GM12878 (cell line): Measurements from ENCODE around the gene TEC. TPM values are rescaled to one million over a fixed set of nuclear protein-coding genes. Genes with fewer than 3 reads are reported as not detected.

Source experiments
- CBFB ChIP-seq: IDR thresholded peaks from 2 replicates; pipeline ENCODE4 v1.6.1; 2016; ENCODE audit warnings: antibody characterized with exemption, low read depth
- DPF2 ChIP-seq: fragments of 450-650 bp; IDR thresholded peaks from 2 replicates; pipeline ENCODE4 v1.6.1; 2017; ENCODE audit warnings: mild to moderate bottlenecking
- EGR1 ChIP-seq, 2 experiments: IDR thresholded peaks; 1 replicate in 1 of 2; 2 replicates in 1 of 2; pipeline ENCODE4 v1.6.1; 2011 to 2012; ENCODE audit warnings: low read depth in 2 of 2, low read length in 2 of 2, borderline replicate concordance in 1 of 2, mild to moderate bottlenecking in 1 of 2, moderate library complexity in 1 of 2
- GABPA ChIP-seq: IDR thresholded peaks from 2 replicates; pipeline ENCODE4 v1.6.1; 2014; ENCODE audit warnings: antibody characterized with exemption, low read depth, mild to moderate bottlenecking, inconsistent platforms
- IKZF1 ChIP-seq: fragments of 450-650 bp; conservative IDR thresholded peaks from 2 replicates; pipeline ENCODE4 v1.6.1; 2017; ENCODE audit warnings: antibody characterized with exemption, mild to moderate bottlenecking
- JUND ChIP-seq: IDR thresholded peaks from 2 replicates; pipeline ENCODE4 v1.6.1; 2012; ENCODE audit warnings: low read depth, mild to moderate bottlenecking, low read length, improper control_type of control experiment, moderate library complexity
- POU2F2 ChIP-seq: IDR thresholded peaks from 3 replicates; pipeline ENCODE4 v1.6.1; 2011; ENCODE audit warnings: low read depth, mild to moderate bottlenecking, low read length, borderline replicate concordance
- RB1 ChIP-seq: fragments of 450-650 bp; formaldehyde crosslinking; IDR thresholded peaks from 2 replicates; pipeline ENCODE4 v1.6.1; 2017; ENCODE audit warnings: mild to moderate bottlenecking, borderline replicate concordance
- SMC3 ChIP-seq: IDR thresholded peaks from 2 replicates; pipeline ENCODE4 v1.6.1; 2011; ENCODE audit warnings: low read length, improper control_type of control experiment, borderline replicate concordance
- SP1 ChIP-seq: IDR thresholded peaks from one replicate; pipeline ENCODE4 v1.6.1; 2011; ENCODE audit warnings: low read depth, low read length
- SPI1 ChIP-seq: IDR thresholded peaks from 2 replicates; pipeline ENCODE4 v1.6.1; 2011; ENCODE audit warnings: low read depth, mild to moderate bottlenecking, low read length, moderate library complexity, borderline replicate concordance; ENCODE audit not compliant: insufficient read depth
- polyA plus RNA-seq, 11 experiments: library from polyadenylated mRNA; depleted of rRNA in 4 of 11; unstranded in 6 of 11; stranded (reverse) in 5 of 11; fragments of >200 nt; fragmentation: Nextera tagmentation in 4 of 11; fragmentation: Illumina TruSeq in 1 of 11; extraction: Ambion mirVana in 4 of 11; extraction: Trizol in 1 of 11; gene quantifications; 1 replicate in 1 of 11; 2 replicates in 10 of 11; pipeline versions ENCODE4 v1.2.1 to v1.2.3, GENCODE V29; 2011 to 2016; ENCODE audit warnings: inconsistent platforms in 2 of 11, missing spikeins in 2 of 11, low read depth in 1 of 11
- total RNA-seq, 4 experiments: library from RNA; depleted of rRNA in 3 of 4; stranded (reverse); fragments of >200 nt in 3 of 4; fragmentation: Illumina TruSeq in 1 of 4; extraction: Trizol in 1 of 4; gene quantifications; 2 replicates each; pipeline versions ENCODE4 v1.2.1 to v1.2.3, GENCODE V29; 2013 to 2021
- TF ChIP-seq, protein P1 (sequence below): IDR thresholded peaks from 2 replicates; pipeline ENCODE4 v1.6.1; 2011; ENCODE audit warnings: low read depth, low read length, improper control_type of control experiment, borderline replicate concordance
- TF ChIP-seq, protein P2 (sequence below), 3 experiments: IDR thresholded peaks in 2 of 3; conservative IDR thresholded peaks in 1 of 3; 2 replicates each; pipeline ENCODE4 v1.5.1; 2011; ENCODE audit warnings: low read depth in 3 of 3, low read length in 3 of 3, mild to moderate bottlenecking in 3 of 3, control low read depth in 2 of 3, moderate library complexity in 2 of 3, inconsistent platforms in 1 of 3, mixed read lengths in 1 of 3; ENCODE audit not compliant: control insufficient read depth in 2 of 3, insufficient read depth in 1 of 3; ENCODE audit errors: extremely low read depth in 1 of 3
- TF ChIP-seq, protein P3 (sequence below): fragments of 450-650 bp; formaldehyde crosslinking; IDR thresholded peaks from 2 replicates; pipeline ENCODE4 v1.4.0; 2022; ENCODE audit warnings: mild to moderate bottlenecking, moderate library complexity
- TF ChIP-seq, protein P4 (sequence below): fragments of 450-650 bp; IDR thresholded peaks from 2 replicates; pipeline ENCODE4 v1.6.1; 2017; ENCODE audit warnings: antibody characterized with exemption, mild to moderate bottlenecking, moderate library complexity

The TEC gene
- total and polyA plus RNA-seq, 10 of the 15 experiments (the other 5 are each of a cell fraction or from before 2014, with no cell fraction given), result 7.4 to 27.2 (median 17.1) TPM

DNA sequence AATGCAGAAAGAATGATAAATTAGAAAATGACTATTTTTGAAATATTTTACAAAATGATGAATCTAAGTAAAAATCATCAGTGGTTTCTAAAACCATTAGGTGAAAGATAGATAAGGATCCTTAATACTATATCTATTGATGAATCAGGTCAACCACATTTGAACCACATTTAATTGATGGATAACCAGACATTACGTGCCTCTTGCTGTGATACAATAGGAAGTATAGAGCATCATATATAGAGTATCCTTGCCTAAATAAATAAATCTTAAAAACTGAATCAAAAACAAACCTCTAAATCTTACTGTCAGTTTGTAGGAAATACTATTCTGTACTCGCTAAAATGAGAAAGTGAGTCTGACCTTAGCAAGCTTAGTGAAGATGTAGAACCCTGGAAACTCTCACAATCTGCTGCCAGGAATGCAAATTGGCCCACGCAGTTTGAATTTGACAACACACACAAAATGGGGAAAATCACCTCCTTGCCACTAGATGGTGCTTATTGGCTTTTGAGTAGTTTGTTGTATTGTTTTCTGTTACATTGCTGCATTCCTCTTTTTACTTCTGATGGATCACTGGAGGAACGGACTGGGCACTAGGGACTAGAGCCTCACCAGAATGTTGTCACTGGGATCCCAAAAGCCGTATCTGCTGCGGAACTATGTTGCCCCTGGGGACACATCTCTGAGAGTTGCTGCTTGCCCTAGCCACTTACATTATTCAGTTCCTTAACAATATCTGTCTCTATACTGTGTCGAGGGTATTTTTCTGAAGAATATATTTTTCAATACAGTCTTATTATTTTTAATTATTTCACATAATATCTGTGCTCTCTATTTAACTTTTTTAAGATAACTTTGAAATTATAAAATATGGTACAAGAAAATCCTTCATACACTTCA is 46.3 kb upstream of the TEC start (continued):
- TF ChIP-seq EGR1 (IDR thresholded peaks at IDR 0.05; ENCODE audit: borderline replicate concordance in 1 of 2, low read depth in 2 of 2, low read length in 2 of 2), result no peak
- TF ChIP-seq SMC3, result peak; percentile 46; the same call in 1 of the 2 replicates
- peak; percentile 78; the same call in 1 of the 3 replicates for TF ChIP-seq POU2F2
- TF ChIP-seq GABPA, result no peak
- TF ChIP-seq JUND, result no peak
- no peak for TF ChIP-seq IKZF1
- no peak for TF ChIP-seq SP1
- TF ChIP-seq SPI1, result 0 out of 2 replicates have a peak, but pooled peaks have one; percentile 2
- TF ChIP-seq RB1, result 0 out of 2 replicates have a peak, but pooled peaks have one; percentile 35
- no peak for TF ChIP-seq DPF2
- TF ChIP-seq, protein P1, sequence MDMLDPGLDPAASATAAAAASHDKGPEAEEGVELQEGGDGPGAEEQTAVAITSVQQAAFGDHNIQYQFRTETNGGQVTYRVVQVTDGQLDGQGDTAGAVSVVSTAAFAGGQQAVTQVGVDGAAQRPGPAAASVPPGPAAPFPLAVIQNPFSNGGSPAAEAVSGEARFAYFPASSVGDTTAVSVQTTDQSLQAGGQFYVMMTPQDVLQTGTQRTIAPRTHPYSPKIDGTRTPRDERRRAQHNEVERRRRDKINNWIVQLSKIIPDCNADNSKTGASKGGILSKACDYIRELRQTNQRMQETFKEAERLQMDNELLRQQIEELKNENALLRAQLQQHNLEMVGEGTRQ, result no peak
- TF ChIP-seq, protein P2, sequence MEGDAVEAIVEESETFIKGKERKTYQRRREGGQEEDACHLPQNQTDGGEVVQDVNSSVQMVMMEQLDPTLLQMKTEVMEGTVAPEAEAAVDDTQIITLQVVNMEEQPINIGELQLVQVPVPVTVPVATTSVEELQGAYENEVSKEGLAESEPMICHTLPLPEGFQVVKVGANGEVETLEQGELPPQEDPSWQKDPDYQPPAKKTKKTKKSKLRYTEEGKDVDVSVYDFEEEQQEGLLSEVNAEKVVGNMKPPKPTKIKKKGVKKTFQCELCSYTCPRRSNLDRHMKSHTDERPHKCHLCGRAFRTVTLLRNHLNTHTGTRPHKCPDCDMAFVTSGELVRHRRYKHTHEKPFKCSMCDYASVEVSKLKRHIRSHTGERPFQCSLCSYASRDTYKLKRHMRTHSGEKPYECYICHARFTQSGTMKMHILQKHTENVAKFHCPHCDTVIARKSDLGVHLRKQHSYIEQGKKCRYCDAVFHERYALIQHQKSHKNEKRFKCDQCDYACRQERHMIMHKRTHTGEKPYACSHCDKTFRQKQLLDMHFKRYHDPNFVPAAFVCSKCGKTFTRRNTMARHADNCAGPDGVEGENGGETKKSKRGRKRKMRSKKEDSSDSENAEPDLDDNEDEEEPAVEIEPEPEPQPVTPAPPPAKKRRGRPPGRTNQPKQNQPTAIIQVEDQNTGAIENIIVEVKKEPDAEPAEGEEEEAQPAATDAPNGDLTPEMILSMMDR (IDR thresholded peaks at IDR 0.05 in 2 of 3, conservative IDR thresholded peaks at IDR 0.05 in 1 of 3; ENCODE audit: control insufficient read depth in 2 of 3, extremely low read depth in 1 of 3, insufficient read depth in 1 of 3, low read depth in 3 of 3, low read length in 3 of 3), result peak; percentile 66 to 79 (median 70); a peak in 5 of 6 replicates
- TF ChIP-seq, protein P3, sequence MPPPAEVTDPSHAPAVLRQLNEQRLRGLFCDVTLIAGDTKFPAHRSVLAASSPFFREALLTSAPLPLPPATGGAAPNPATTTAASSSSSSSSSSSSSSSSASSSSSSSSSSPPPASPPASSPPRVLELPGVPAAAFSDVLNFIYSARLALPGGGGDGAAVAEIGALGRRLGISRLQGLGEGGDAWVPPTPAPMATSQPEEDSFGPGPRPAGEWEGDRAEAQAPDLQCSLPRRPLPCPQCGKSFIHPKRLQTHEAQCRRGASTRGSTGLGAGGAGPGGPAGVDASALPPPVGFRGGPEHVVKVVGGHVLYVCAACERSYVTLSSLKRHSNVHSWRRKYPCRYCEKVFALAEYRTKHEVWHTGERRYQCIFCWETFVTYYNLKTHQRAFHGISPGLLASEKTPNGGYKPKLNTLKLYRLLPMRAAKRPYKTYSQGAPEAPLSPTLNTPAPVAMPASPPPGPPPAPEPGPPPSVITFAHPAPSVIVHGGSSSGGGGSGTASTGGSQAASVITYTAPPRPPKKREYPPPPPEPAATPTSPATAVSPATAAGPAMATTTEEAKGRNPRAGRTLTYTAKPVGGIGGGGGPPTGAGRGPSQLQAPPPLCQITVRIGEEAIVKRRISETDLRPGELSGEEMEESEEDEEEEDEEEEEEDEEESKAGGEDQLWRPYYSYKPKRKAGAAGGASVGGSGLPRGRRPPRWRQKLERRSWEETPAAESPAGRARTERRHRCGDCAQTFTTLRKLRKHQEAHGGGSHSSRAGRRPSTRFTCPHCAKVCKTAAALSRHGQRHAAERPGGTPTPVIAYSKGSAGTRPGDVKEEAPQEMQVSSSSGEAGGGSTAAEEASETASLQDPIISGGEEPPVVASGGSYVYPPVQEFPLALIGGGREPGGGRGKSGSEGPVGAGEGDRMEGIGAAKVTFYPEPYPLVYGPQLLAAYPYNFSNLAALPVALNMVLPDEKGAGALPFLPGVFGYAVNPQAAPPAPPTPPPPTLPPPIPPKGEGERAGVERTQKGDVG (CRISPR knock-in tag), result no peak
- TF ChIP-seq CBFB, result no peak
- TF ChIP-seq, protein P4, sequence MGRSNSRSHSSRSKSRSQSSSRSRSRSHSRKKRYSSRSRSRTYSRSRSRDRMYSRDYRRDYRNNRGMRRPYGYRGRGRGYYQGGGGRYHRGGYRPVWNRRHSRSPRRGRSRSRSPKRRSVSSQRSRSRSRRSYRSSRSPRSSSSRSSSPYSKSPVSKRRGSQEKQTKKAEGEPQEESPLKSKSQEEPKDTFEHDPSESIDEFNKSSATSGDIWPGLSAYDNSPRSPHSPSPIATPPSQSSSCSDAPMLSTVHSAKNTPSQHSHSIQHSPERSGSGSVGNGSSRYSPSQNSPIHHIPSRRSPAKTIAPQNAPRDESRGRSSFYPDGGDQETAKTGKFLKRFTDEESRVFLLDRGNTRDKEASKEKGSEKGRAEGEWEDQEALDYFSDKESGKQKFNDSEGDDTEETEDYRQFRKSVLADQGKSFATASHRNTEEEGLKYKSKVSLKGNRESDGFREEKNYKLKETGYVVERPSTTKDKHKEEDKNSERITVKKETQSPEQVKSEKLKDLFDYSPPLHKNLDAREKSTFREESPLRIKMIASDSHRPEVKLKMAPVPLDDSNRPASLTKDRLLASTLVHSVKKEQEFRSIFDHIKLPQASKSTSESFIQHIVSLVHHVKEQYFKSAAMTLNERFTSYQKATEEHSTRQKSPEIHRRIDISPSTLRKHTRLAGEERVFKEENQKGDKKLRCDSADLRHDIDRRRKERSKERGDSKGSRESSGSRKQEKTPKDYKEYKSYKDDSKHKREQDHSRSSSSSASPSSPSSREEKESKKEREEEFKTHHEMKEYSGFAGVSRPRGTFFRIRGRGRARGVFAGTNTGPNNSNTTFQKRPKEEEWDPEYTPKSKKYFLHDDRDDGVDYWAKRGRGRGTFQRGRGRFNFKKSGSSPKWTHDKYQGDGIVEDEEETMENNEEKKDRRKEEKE, result no peak
